DOHH2 (cell line): ENCODE results near the gene TXNDC9.
"Not testable (repeated sequence)": the region's sequence is repeated elsewhere in the genome, so short reads cannot be mapped to it uniquely, and the experiment has no call there.

ENCODE experiments used
- H3F3A ChIP-seq: fragments of 200-600 bp; sonication (generic), shearing (Covaris generic); 2 replicates; pipeline ENCODE4 v1.6.0; 2016; ENCODE audit warnings: antibody characterized with exemption, mild to moderate bottlenecking; ENCODE audit not compliant: control insufficient read depth, insufficient read depth
- H3K27ac ChIP-seq: fragments of 200-600 bp; sonication (generic); 2 replicates; pipeline ENCODE4 v1.5.1; 2014; ENCODE audit warnings: low read depth, mild to moderate bottlenecking, low read length, moderate library complexity
- H3K27me3 ChIP-seq: fragments of 200-600 bp; sonication (generic); 2 replicates; pipeline ENCODE4 v1.6.1; 2014; ENCODE audit warnings: mild to moderate bottlenecking, low read length, mixed read lengths; ENCODE audit not compliant: control insufficient read depth
- H3K36me3 ChIP-seq: fragments of 200-600 bp; sonication (generic); 2 replicates; pipeline ENCODE4 v1.6.1; 2014; ENCODE audit warnings: mild to moderate bottlenecking, low read length, moderate library complexity, mixed read lengths; ENCODE audit not compliant: control insufficient read depth
- H3K4me1 ChIP-seq: fragments of 200-600 bp; sonication (generic); 2 replicates; pipeline ENCODE4 v1.6.1; 2014; ENCODE audit warnings: mild to moderate bottlenecking, low read length, mixed read lengths; ENCODE audit not compliant: control insufficient read depth
- H3K4me2 ChIP-seq: fragments of 200-600 bp; sonication (generic); 2 replicates; pipeline ENCODE4 v1.6.0; 2014; ENCODE audit warnings: mild to moderate bottlenecking, low read length, moderate library complexity
- H3K4me3 ChIP-seq: fragments of 200-600 bp; sonication (generic); 2 replicates; pipeline ENCODE4 v1.5.1; 2014; ENCODE audit warnings: mild to moderate bottlenecking, low read length, mixed read lengths
- H3K79me2 ChIP-seq: fragments of 200-600 bp; sonication (generic); 2 replicates; pipeline ENCODE4 v1.6.1; 2014; ENCODE audit warnings: mild to moderate bottlenecking, low read length, mixed read lengths; ENCODE audit not compliant: control insufficient read depth
- H3K9me2 ChIP-seq: fragments of 200-600 bp; sonication (generic); replicated peaks from 2 replicates; pipeline ENCODE4 v1.6.1; 2014; ENCODE audit warnings: mild to moderate bottlenecking, low read length, mixed read lengths; ENCODE audit not compliant: control insufficient read depth
- H3K9me3 ChIP-seq: fragments of 200-600 bp; sonication (generic); 2 replicates; pipeline ENCODE4 v1.6.1; 2014; ENCODE audit warnings: antibody characterized with exemption, low read length, mixed read lengths; ENCODE audit not compliant: control insufficient read depth, insufficient read depth
- H4K20me1 ChIP-seq: fragments of 200-600 bp; sonication (generic); 2 replicates; pipeline ENCODE4 v1.6.0; 2014; ENCODE audit warnings: low read depth, mild to moderate bottlenecking, antibody characterized with exemption, low read length, moderate library complexity; ENCODE audit not compliant: control insufficient read depth, insufficient read depth
- CTCF ChIP-seq: fragments of 200-600 bp; sonication (generic); IDR thresholded peaks from one replicate; pipeline ENCODE4 v1.5.1; 2014; ENCODE audit warnings: antibody characterized with exemption, mild to moderate bottlenecking, low read depth, low read length; ENCODE audit not compliant: poor library complexity, severe bottlenecking
- EZH2phosphoT487 ChIP-seq: fragments of 200-600 bp; sonication (generic); IDR thresholded peaks from 2 replicates; pipeline ENCODE4 v1.6.1; 2017; ENCODE audit warnings: borderline replicate concordance, mild to moderate bottlenecking, antibody characterized with exemption, low read length, moderate library complexity, mixed read lengths

TXNDC9 gene

GRCh38 chr2:99279969-99280695, 56.0 kb downstream of the TXNDC9 start:
- TF ChIP-seq EZH2phosphoT487: no peak
- TF ChIP-seq CTCF: no peak
- H3K27me3 ChIP-seq: no peaks in the 10 kb centered on the region
- H3K4me3 ChIP-seq: no peak overlapping the region
- H3K4me1 ChIP-seq: no peaks in the 10 kb centered on the region
- H3K36me3 ChIP-seq: no peaks in the 10 kb centered on the region
- H3K9me3 ChIP-seq: no peaks in the 10 kb centered on the region; the same call in 1 of the 2 replicates
- H4K20me1 ChIP-seq: no peaks in the 10 kb centered on the region
- H3F3A ChIP-seq: no peaks in the 10 kb centered on the region
- H3K9me2 ChIP-seq: no peaks in the 10 kb centered on the region; the same call in 1 of the 2 replicates
- H3K27ac ChIP-seq: no peak overlapping the region
- no peaks in the 10 kb centered on the region for H3K79me2 ChIP-seq
- no peak overlapping the region for H3K4me2 ChIP-seq

GRCh38 chr2:99278793-99279291, 57.3 kb downstream of the TXNDC9 start:
- Histone ChIP-seq H3K9me3 (no peaks in the 10 kb centered on the region; the same call in 1 of the 2 replicates), H3K9me2 (no peaks in the 10 kb centered on the region; the same call in 1 of the 2 replicates), H3K79me2 (no peaks in the 10 kb centered on the region), H3K27me3 (no peaks in the 10 kb centered on the region), H3K27ac (no peak overlapping the region), H3K36me3 (no peaks in the 10 kb centered on the region), H3K4me1 (no peaks in the 10 kb centered on the region), H3F3A (no peaks in the 10 kb centered on the region), H4K20me1 (no peaks in the 10 kb centered on the region), H3K4me3 (no peak overlapping the region), H3K4me2 (no peak overlapping the region)
- TF ChIP-seq CTCF: no peak
- TF ChIP-seq EZH2phosphoT487: no peak

GRCh38 chr2:99278195-99278765, 57.9 kb downstream of the TXNDC9 start:
- not testable (repeated sequence) for H3K4me1 ChIP-seq, H3K4me2 ChIP-seq, H3K9me2 ChIP-seq, H3K27me3 ChIP-seq, H3F3A ChIP-seq, H3K36me3 ChIP-seq, H3K79me2 ChIP-seq, H3K27ac ChIP-seq, H3K9me3 ChIP-seq, H3K4me3 ChIP-seq, H4K20me1 ChIP-seq

- peaks cover 2% of the 10 kb centered on the region; the same call in 1 of the 2 replicates for H3K9me3 ChIP-seq
Observed at GRCh38 chr2:99275882-99276281, 60.3 kb downstream of the TXNDC9 start.

More at GRCh38 chr2:99275882-99276281, 60.3 kb downstream of the TXNDC9 start:
- Histone ChIP-seq H3K4me2 (no peak overlapping the region), H3K27ac (no peak overlapping the region), H3K4me3 (no peak overlapping the region), H4K20me1 (no peaks in the 10 kb centered on the region), H3K9me2 (no peaks in the 10 kb centered on the region; the same call in 1 of the 2 replicates), H3K27me3 (no peaks in the 10 kb centered on the region), H3K79me2 (no peaks in the 10 kb centered on the region), H3K36me3 (no peaks in the 10 kb centered on the region), H3K4me1 (no peaks in the 10 kb centered on the region), H3F3A (no peaks in the 10 kb centered on the region)
- no peak for TF ChIP-seq CTCF
- TF ChIP-seq EZH2phosphoT487: no peak
